ENCODE data around the gene DDX31. TPM values are rescaled to one million over a fixed set of nuclear protein-coding genes. Genes with fewer than 3 reads are reported as not detected.

DDX31 gene
- total RNA-seq, 1 experiment from 2014 or later, result 28.4 TPM

DNA sequence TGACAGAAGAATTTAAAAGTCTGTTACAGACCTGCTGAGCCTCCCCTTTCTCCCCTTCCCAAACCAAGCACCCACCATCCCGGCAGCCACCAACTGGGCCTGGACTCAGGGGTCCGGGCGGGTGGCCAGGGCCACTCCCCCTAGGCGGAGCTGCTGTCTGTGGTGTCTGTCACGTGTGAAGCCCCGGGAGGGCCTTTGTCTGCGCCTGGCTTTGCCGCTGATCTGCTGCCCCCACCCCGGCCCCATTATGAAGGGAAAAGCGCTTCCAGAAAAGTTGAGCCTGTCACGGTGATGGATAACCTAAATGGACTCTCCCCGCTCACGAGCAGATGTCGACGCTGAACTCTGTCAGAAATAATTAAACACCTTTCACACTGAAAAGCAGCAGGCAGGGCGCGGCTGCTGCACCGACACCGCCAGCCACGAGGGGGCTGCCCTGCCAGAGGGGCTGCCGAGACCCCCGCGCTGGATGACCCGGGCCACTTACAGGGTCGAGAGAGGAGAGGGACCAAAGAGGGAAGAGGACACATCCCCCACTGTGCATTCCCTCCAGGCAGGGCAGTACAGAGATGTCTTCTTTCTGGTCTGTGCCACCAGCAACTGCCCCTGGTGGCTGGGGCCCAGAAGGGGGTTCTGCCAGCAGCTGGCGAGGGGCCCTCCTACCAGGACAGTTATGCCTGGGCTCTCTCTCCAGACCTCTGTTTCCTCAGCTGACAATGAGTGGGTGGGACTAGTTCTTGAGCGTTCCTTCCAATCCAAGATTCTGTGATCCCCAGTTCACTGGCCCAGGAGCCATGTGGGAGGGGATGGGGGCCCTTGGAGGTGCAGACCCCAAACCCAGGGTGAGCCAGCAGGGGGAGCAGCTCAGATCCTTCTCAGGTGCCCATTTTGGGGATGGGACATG is 123.4 kb downstream of the DDX31 start:
- Histone ChIP-seq H4K20me1 (ENCODE audit: control insufficient read depth, insufficient read depth, insufficient read length) (no peaks in the 10 kb centered on the region), H3K14ac (ENCODE audit: insufficient read depth, low read length) (no peak overlapping the region; the same call in 1 of the 2 replicates), H3K23me2 (ENCODE audit: insufficient read length, low read depth, low read length, poor library complexity, severe bottlenecking) (peaks cover 8% of the 10 kb centered on the region), H3K56ac (ENCODE audit: insufficient read length, low read depth, low read length) (no peak overlapping the region), H2BK120ac (ENCODE audit: low read depth, low read length, poor library complexity, severe bottlenecking) (no peak overlapping the region), H3K4me2 (ENCODE audit: insufficient read depth, insufficient read length, low read length) (peak overlapping the region; percentile 83), H4K5ac (ENCODE audit: insufficient read length, low read depth, low read length) (no peak overlapping the region), H3K9ac (ENCODE audit: extremely low read depth, insufficient read length, low read length) (no peak overlapping the region), H3K23ac (ENCODE audit: insufficient read length, low read depth, low read length) (no peak overlapping the region), H3T11ph (ENCODE audit: low read length) (no peak overlapping the region), H4K8ac (replicated peaks; ENCODE audit: insufficient read length, low read depth, low read length) (no peak overlapping the region), H2AK5ac (ENCODE audit: insufficient read length, low read length) (no peak overlapping the region), H2BK15ac (ENCODE audit: low read depth, low read length) (no peak overlapping the region), H2BK20ac (ENCODE audit: low read depth, low read length, poor library complexity, severe bottlenecking) (no peak overlapping the region), H4K91ac (ENCODE audit: insufficient read length, low read depth, low read length) (no peak overlapping the region), H3K18ac (ENCODE audit: insufficient read length, low read depth, low read length) (no peak overlapping the region), H3K4me1 (ENCODE audit: insufficient read depth, low read length) (no peaks in the 10 kb centered on the region), H3K27ac (ENCODE audit: insufficient read length, low read depth, low read length) (no peak overlapping the region), H2AFZ (ENCODE audit: low read length) (no peak overlapping the region), H3K9me3 (ENCODE audit: control insufficient read depth, low read depth, low read length) (no peaks in the 10 kb centered on the region), H3K79me2 (ENCODE audit: insufficient read depth, low read length) (no peaks in the 10 kb centered on the region), H2BK5ac (ENCODE audit: insufficient read length, low read length) (no peak overlapping the region), H3K4ac (ENCODE audit: low read depth, low read length) (no peak overlapping the region), H3K27me3 (ENCODE audit: insufficient read depth, low read length) (no peaks in the 10 kb centered on the region), H2BK12ac (ENCODE audit: insufficient read length, low read depth, low read length) (no peak overlapping the region), H3K79me1 (ENCODE audit: insufficient read depth, low read depth, low read length, poor library complexity, severe bottlenecking) (no peaks in the 10 kb centered on the region)
- Mint-ChIP-seq H3K27me3 (ENCODE audit: low read depth) (peaks cover 5% of the 10 kb centered on the region), H3K4me1 (peaks cover 27 to 46% of the 10 kb centered on the region in 2 experiments), H3K4me3 (peak overlapping the region; percentile 58 to 80), H3K36me3 (ENCODE audit: insufficient read depth in 1 of 3, low read depth in 3 of 3) (no peaks in the 10 kb centered on the region), H3K9me3 (no peaks in the 10 kb centered on the region), H3K27ac (no peak overlapping the region)
- peak; percentile 85 for TF ChIP-seq CTCF (conservative IDR thresholded peaks at IDR 0.05)
- peak; percentile 74 for DNase-seq
- no CpG with 5 or more reads among the region's 27 CpGs for WGBS (ENCODE audit: extremely low coverage, insufficient read length, low lambda C conversion rate)
